ENCODE measurements around the gene ZDHHC8. TPM values are rescaled to one million over a fixed set of nuclear protein-coding genes. Genes with fewer than 3 reads are reported as not detected.
A peak's percentile ranks its signal among the peaks of the same experiment; 100 is the strongest.

The ZDHHC8 gene
- total RNA-seq, 1 donor from 2014 or later: 8.4 TPM

- no peak for DNase-seq
These were observed 11.4 kb downstream of the ZDHHC8 start for GRCh38 chr22:20142711-20143621.

GRCh38 chr22:20143883-20144665, 12.5 kb downstream of the ZDHHC8 start:
- no peak for DNase-seq

GRCh38 chr22:20145206-20145831, 13.7 kb downstream of the ZDHHC8 start:
- DNase-seq: no peak

GRCh38 chr22:20145832-20146223, 14.2 kb downstream of the ZDHHC8 start:
- no peak for DNase-seq

GRCh38 chr22:20146777-20147176, 15.2 kb downstream of the ZDHHC8 start:
- no peak for DNase-seq

- DNase-seq: no peak
These were observed 15.8 kb downstream of the ZDHHC8 start for GRCh38 chr22:20147237-20147988.

- DNase-seq: no peak
These were observed 16.8 kb downstream of the ZDHHC8 start for GRCh38 chr22:20148414-20148813.

GRCh38 chr22:20149257-20150250, 17.9 kb downstream of the ZDHHC8 start:
- DNase-seq: no peak

- DNase-seq: no peak
These were observed 19.0 kb downstream of the ZDHHC8 start, which contains the start of gene CCDC188 for GRCh38 chr22:20150381-20151275. Gene CCDC188, minus strand, starts transcription at chr22:20151055. Its CDS starts 69 bp downstream, at chr22:20150986.

- DNase-seq: no peak
These were observed 19.6 kb downstream of the ZDHHC8 start for GRCh38 chr22:20151276-20151588.

GRCh38 chr22:20152464-20152890, 20.9 kb downstream of the ZDHHC8 start:
- DNase-seq: no peak

GRCh38 chr22:20153945-20154344, 22.3 kb downstream of the ZDHHC8 start:
- DNase-seq: no peak

GRCh38 chr22:20154602-20155187, 23.1 kb downstream of the ZDHHC8 start:
- no peak for DNase-seq

- DNase-seq: peak; percentile 22
These were observed 23.9 kb downstream of the ZDHHC8 start for GRCh38 chr22:20155330-20156041.

- no peak for DNase-seq
These were observed 24.4 kb downstream of the ZDHHC8 start for GRCh38 chr22:20156042-20156389.

GRCh38 chr22:20156611-20157429, 25.2 kb downstream of the ZDHHC8 start:
- peak; percentile 69 for DNase-seq

- DNase-seq: no peak
These were observed 26.0 kb downstream of the ZDHHC8 start for GRCh38 chr22:20157430-20158183.
